IPS-15b (cell line): ENCODE data around the gene CMSS1.

ENCODE experiments used
- H3K27me3 ChIP-seq: one replicate; pipeline ENCODE4 v1.6.1; 2013; ENCODE audit warnings: low read length; ENCODE audit not compliant: control insufficient read depth, insufficient read depth
- H3K36me3 ChIP-seq: one replicate; pipeline ENCODE4 v1.6.1; 2013; ENCODE audit warnings: low read length; ENCODE audit not compliant: control insufficient read depth, insufficient read depth
- H3K4me1 ChIP-seq: one replicate; pipeline ENCODE4 v1.6.1; 2013; ENCODE audit warnings: mild to moderate bottlenecking, low read length; ENCODE audit not compliant: control insufficient read depth, insufficient read depth
- H3K4me3 ChIP-seq: one replicate; pipeline ENCODE4 v1.5.1; 2013; ENCODE audit warnings: low read depth, low read length
- H3K9ac ChIP-seq: one replicate; pipeline ENCODE4 v1.6.1; 2013; ENCODE audit warnings: low read depth, mild to moderate bottlenecking, low read length
- H3K9me3 ChIP-seq: one replicate; pipeline ENCODE4 v1.6.1; 2013; ENCODE audit warnings: mild to moderate bottlenecking, low read length; ENCODE audit not compliant: control insufficient read depth, insufficient read depth

The CMSS1 gene

GRCh38 chr3:99949956-99950670 is 132.5 kb downstream of the CMSS1 start:
- H3K4me1 ChIP-seq, result peaks cover 10% of the 10 kb centered on the region
- no peaks in the 10 kb centered on the region for H3K27me3 ChIP-seq
- H3K9ac ChIP-seq, result no peak overlapping the region
- no peak overlapping the region for H3K4me3 ChIP-seq
- no peaks in the 10 kb centered on the region for H3K9me3 ChIP-seq
- H3K36me3 ChIP-seq, result no peaks in the 10 kb centered on the region

DNA sequence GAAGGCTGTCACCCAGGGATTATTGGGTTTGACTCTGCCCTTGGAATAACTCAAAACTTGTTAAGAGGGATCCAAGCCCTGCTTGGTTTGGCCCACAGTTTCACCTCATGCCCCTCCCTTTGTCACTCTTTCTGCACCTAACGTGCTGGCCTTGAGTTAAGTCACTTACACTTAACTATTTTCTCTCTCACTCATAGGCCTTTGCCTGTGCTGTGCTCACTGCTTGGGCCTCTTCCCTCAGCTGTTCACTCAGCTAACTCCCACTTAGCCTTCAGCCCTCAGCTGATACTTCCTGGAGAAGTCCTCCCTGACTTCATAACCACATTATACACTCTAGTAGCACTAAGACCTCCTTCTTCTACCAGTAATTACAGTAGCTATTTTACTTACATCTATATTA is 133.3 kb downstream of the CMSS1 start:
- Histone ChIP-seq H3K9me3 (no peaks in the 10 kb centered on the region), H3K27me3 (no peaks in the 10 kb centered on the region), H3K4me3 (no peak overlapping the region), H3K36me3 (no peaks in the 10 kb centered on the region), H3K9ac (no peak overlapping the region), H3K4me1 (peaks cover 8% of the 10 kb centered on the region)

DNA sequence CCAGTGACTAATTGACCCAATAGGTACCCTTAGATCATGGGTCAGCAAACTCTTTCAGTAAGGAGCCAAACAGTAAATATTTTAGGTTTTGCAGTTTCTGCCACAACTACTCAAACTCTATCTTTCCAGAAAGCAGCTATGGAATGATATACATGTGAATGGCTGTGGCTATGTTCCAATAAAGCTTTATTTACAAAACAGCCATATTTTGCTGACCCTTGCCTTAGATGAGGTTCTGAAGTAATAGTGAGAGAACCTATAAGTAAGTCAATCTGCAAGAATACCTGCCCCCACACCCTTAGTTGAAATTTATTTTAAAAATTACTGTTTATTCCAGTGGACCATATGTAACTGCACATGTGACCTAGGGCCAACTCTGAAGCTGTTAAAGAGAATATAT is 134.0 kb downstream of the CMSS1 start:
- H3K9me3 ChIP-seq, result no peaks in the 10 kb centered on the region

GRCh38 chr3:99952306-99952705 is 134.6 kb downstream of the CMSS1 start:
- H3K9me3 ChIP-seq, result no peaks in the 10 kb centered on the region
- H3K27me3 ChIP-seq, result no peaks in the 10 kb centered on the region
- no peaks in the 10 kb centered on the region for H3K36me3 ChIP-seq
- no peak overlapping the region for H3K4me3 ChIP-seq
- no peak overlapping the region for H3K9ac ChIP-seq
- H3K4me1 ChIP-seq, result peaks cover 8% of the 10 kb centered on the region

More for the DNA sequence above, 134.0 kb downstream of the CMSS1 start:
- no peak overlapping the region for H3K4me3 ChIP-seq
- no peaks in the 10 kb centered on the region for H3K36me3 ChIP-seq
- H3K9ac ChIP-seq, result no peak overlapping the region
- H3K4me1 ChIP-seq, result peaks cover 8% of the 10 kb centered on the region
- no peaks in the 10 kb centered on the region for H3K27me3 ChIP-seq

DNA sequence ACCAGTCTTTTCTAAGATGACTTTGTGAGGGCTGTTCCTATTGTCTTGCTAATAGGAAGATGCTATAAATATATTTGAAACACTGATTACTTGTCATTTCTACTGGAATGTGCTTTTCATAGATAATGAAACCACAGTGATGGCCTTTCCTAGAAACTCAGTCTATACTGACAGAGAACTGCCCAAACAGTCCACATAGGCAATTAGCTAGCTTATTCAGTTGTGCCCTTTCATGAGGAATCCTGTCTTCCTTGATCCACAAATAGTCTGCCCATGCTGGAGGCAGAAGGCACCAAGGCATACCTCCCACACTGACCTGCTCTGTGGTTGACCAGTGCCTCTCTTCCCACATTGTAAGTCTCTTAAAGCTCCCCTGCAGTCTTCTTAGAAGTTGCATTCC is 135.9 kb downstream of the CMSS1 start:
- Histone ChIP-seq H3K4me1 (peaks cover 8% of the 10 kb centered on the region), H3K4me3 (no peak overlapping the region), H3K9ac (no peak overlapping the region), H3K9me3 (no peaks in the 10 kb centered on the region), H3K27me3 (no peaks in the 10 kb centered on the region), H3K36me3 (no peaks in the 10 kb centered on the region)

- H3K27me3 ChIP-seq, result no peaks in the 10 kb centered on the region
- no peaks in the 10 kb centered on the region for H3K36me3 ChIP-seq
- H3K4me3 ChIP-seq, result no peak overlapping the region
- H3K9ac ChIP-seq, result no peak overlapping the region
- H3K4me1 ChIP-seq, result peaks cover 8% of the 10 kb centered on the region
- H3K9me3 ChIP-seq, result no peaks in the 10 kb centered on the region
These were observed 137.4 kb downstream of the CMSS1 start for GRCh38 chr3:99954914-99955644.

- no peaks in the 10 kb centered on the region for H3K36me3 ChIP-seq
- no peaks in the 10 kb centered on the region for H3K9me3 ChIP-seq
- no peaks in the 10 kb centered on the region for H3K27me3 ChIP-seq
- no peak overlapping the region for H3K9ac ChIP-seq
- H3K4me3 ChIP-seq, result no peak overlapping the region
- peaks cover 6% of the 10 kb centered on the region for H3K4me1 ChIP-seq
These were observed 138.3 kb downstream of the CMSS1 start for GRCh38 chr3:99955773-99956562.

GRCh38 chr3:99957151-99957796 is 139.6 kb downstream of the CMSS1 start:
- peaks cover 5% of the 10 kb centered on the region for H3K4me1 ChIP-seq

DNA sequence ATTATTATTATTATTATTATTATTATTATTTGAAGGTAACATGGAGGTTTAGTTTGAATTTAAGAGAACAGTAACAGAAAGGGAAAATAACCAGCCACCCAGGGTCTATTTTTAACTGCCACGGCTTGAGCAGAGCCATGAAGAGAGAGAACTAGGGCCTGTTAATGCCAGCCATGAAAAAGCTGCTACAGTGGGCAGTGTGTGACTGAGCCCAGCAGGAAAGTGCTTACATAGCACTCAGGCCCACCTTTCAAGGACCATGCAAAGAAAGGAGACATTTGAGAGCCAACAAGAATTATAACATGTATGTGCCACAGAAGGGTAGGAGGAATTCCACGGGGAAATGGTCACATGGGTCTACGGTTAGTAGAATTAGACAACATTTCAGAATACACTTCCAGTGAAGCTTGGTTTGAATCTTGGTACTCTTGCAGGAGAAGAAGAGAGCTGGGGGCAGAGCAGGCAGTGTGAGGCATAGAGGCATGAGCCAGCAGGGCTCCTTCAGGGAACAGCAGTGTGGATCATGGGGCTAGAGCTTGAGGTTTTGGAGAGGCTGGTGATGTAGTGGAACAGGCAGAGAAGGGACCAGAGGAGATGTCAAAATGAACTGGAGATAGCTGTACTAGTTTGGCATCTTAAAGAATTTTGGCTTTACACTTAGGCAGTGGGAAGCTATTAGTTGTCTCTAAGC is 140.7 kb downstream of the CMSS1 start:
- Histone ChIP-seq H3K4me3 (no peak overlapping the region), H3K9ac (no peak overlapping the region), H3K36me3 (no peaks in the 10 kb centered on the region), H3K27me3 (no peaks in the 10 kb centered on the region), H3K4me1 (peaks cover 4% of the 10 kb centered on the region), H3K9me3 (no peaks in the 10 kb centered on the region)

More at GRCh38 chr3:99957151-99957796, 139.6 kb downstream of the CMSS1 start:
- Histone ChIP-seq H3K36me3 (no peaks in the 10 kb centered on the region), H3K9ac (no peak overlapping the region), H3K27me3 (no peaks in the 10 kb centered on the region), H3K4me3 (no peak overlapping the region), H3K9me3 (no peaks in the 10 kb centered on the region)

DNA sequence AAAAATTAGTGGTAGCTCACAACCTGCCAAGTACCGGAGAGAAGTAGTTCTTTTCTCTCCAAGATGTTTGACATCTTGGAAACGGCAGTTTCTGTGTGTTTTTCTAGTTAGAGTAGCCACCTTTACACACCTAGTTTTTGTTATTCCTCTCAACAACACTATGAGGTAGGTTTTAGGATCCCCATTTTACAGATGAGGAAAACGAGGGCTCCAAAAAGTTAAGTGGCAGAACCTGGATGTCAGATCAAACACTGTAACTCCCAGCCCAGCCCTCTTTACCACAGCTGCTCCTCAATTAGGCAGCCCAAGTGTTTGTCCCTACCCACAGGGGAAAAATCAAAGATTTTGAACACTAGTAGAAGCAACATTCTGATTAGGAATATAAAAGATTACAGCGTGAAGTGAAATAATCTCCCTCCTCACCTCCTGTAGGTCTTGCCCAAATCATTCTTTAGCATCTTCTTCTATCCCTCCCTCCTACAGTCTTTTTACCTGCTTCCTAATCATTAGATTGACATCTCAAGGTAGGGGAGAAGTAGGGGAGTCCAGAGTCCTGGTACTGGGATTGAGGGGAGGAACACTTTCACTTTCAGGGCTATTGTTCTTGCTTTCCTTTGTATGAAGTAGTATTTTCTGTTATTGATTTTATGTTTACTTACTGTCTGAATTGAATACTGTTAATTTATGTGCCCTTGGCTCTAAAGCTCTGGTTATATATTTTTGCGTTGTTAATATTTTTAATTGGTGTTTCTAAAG is 142.6 kb downstream of the CMSS1 start:
- no peak overlapping the region for H3K9ac ChIP-seq
- H3K4me3 ChIP-seq, result no peak overlapping the region
- no peaks in the 10 kb centered on the region for H3K9me3 ChIP-seq
- H3K27me3 ChIP-seq, result no peaks in the 10 kb centered on the region
- no peaks in the 10 kb centered on the region for H3K36me3 ChIP-seq
- no peaks in the 10 kb centered on the region for H3K4me1 ChIP-seq
